Lung (tissue), 13 donors: ENCODE data around the gene ZNF14. TPM values are rescaled to one million over a fixed set of nuclear protein-coding genes. Genes with fewer than 3 reads are reported as not detected.

Experiments
- ATAC-seq: fragments of 200-7000 bp; cut with Tn5 transposase; one replicate; pipeline ENCODE4 v1.9.1; 2020; ENCODE audit warnings: moderate number of reproducible peaks; ENCODE audit not compliant: insufficient read depth, low FRiP score
- DNase-seq, 3 donors: peaks; one replicate each; pipeline ENCODE4 v3.0.0-alpha.2; 2013 to 2017
- H3K27ac ChIP-seq, 2 donors: one replicate each; pipeline ENCODE4 v1.5.1; 2013; ENCODE audit warnings: mild to moderate bottlenecking in 2 of 2, moderate library complexity in 2 of 2, control low read depth in 1 of 2, inconsistent platforms in 1 of 2, low read depth in 1 of 2, low read length in 1 of 2
- H3K27me3 ChIP-seq, 3 donors: one replicate each; pipeline ENCODE4 v1.5.1; 2013; ENCODE audit warnings: low read length in 2 of 3; ENCODE audit not compliant: control insufficient read depth in 3 of 3, insufficient read depth in 3 of 3
- H3K36me3 ChIP-seq, 4 donors: one replicate each; pipeline ENCODE4 v1.5.1; 2013; ENCODE audit warnings: low read length in 4 of 4, mild to moderate bottlenecking in 1 of 4, moderate library complexity in 1 of 4; ENCODE audit not compliant: control insufficient read depth in 4 of 4, insufficient read depth in 4 of 4
- H3K4me1 ChIP-seq, 5 donors: one replicate each; pipeline ENCODE4 v1.5.1; 2013; ENCODE audit warnings: low read length in 5 of 5, mild to moderate bottlenecking in 2 of 5, moderate library complexity in 1 of 5; ENCODE audit not compliant: control insufficient read depth in 5 of 5, insufficient read depth in 5 of 5
- H3K4me3 ChIP-seq: one replicate; pipeline ENCODE4 v1.5.1; 2013; ENCODE audit warnings: mild to moderate bottlenecking, control low read depth, moderate library complexity
- H3K9ac ChIP-seq, 2 donors: one replicate each; pipeline ENCODE4 v1.5.1; 2013; ENCODE audit warnings: low read length in 2 of 2, control low read depth in 1 of 2; ENCODE audit not compliant: insufficient read depth in 1 of 2
- H3K9me3 ChIP-seq, 4 donors: one replicate each; pipeline ENCODE4 v1.5.1; 2013; ENCODE audit warnings: low read length in 3 of 4, mild to moderate bottlenecking in 1 of 4, moderate library complexity in 1 of 4; ENCODE audit not compliant: control insufficient read depth in 4 of 4, insufficient read depth in 3 of 4
- WGBS, 2 donors: extraction: QIAGEN DNeasy Blood & Tissue Kit; methylation state at CpG; one replicate each; pipeline ENCODE4 v1.1.7; 2013; 5-methylcytosine and 5-hydroxymethylcytosine counted together
- polyA plus RNA-seq, 2 donors: library from polyadenylated mRNA; stranded (reverse); fragments of 200-250 nt; gene quantifications; one replicate each; pipeline ENCODE4 v1.2.1, GENCODE V29; 2013
- small RNA-seq: library from RNA; depleted of rRNA; stranded (forward); fragments of <200 nt; gene quantifications from one replicate; pipeline ENCODE3, GENCODE V24; 2014; ENCODE audit warnings: low replicate concordance
- total RNA-seq, 2 donors: library from RNA; depleted of rRNA in 1 of 2; stranded (reverse); fragments of >200 nt in 1 of 2; gene quantifications; one replicate each; pipeline ENCODE4 v1.2.1, GENCODE V29; 2014 to 2021
- TF ChIP-seq, protein P1 (sequence below): IDR thresholded peaks from 2 replicates; pipeline ENCODE4 v1.5.1; 2012; ENCODE audit warnings: mild to moderate bottlenecking; ENCODE audit errors: control extremely low read depth, extremely low read depth
- donor health status: control.
- donor health status: control.
- donor health status: Bipolar disorder and iron deficiency.
- donor health status: healthy.
- donor health status: DM: yes; HTN: yes; CAD: no.

Gene ZNF14
- total and polyA plus RNA-seq, 4 donors = 2.6 to 18.1 (median 3.9) TPM

DNA sequence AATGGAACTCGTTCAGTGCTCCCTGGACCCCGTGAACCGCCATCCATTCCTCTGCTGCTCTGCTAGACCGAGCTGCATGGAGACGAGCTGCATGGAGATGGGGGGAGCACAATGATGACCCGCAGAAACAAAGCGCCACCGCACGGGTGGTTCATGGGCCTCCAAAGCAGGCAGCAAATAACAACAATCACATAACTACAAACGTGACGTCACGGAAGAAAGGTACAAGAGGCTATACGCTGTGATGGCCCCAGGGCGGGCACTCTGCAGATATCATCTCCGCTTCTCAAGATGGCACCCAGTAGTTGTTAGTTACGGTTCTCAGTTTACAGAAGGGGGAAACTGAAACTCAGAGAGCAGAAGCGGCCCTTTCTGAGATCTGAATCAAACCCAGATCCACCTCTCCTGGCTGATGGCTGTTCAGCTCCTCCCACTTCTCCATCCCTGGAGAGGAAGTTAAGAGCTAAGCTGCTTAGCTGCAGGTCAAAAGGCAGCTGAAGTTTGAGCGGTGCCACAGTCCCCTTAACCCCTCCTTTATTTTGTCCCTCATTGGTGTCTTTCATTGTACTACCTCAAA is 71.1 kb downstream of the ZNF14 start:
- no peaks in the 10 kb centered on the region for H3K9me3 ChIP-seq
- TF ChIP-seq, protein P1, sequence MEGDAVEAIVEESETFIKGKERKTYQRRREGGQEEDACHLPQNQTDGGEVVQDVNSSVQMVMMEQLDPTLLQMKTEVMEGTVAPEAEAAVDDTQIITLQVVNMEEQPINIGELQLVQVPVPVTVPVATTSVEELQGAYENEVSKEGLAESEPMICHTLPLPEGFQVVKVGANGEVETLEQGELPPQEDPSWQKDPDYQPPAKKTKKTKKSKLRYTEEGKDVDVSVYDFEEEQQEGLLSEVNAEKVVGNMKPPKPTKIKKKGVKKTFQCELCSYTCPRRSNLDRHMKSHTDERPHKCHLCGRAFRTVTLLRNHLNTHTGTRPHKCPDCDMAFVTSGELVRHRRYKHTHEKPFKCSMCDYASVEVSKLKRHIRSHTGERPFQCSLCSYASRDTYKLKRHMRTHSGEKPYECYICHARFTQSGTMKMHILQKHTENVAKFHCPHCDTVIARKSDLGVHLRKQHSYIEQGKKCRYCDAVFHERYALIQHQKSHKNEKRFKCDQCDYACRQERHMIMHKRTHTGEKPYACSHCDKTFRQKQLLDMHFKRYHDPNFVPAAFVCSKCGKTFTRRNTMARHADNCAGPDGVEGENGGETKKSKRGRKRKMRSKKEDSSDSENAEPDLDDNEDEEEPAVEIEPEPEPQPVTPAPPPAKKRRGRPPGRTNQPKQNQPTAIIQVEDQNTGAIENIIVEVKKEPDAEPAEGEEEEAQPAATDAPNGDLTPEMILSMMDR = no peak
- no peak overlapping the region for H3K4me3 ChIP-seq
- ATAC-seq (no peak), DNase-seq (no peak)
- WGBS, 2 donors = 74 to 79% methylated on average over 18 of the region's 18 CpGs
- peaks cover 11 to 32% (median 22%) of the 10 kb centered on the region in 4 donors for H3K36me3 ChIP-seq
- H3K27me3 ChIP-seq = no peaks in the 10 kb centered on the region
- peaks cover 0 to 13% (median 10%) of the 10 kb centered on the region in 5 donors for H3K4me1 ChIP-seq
- no peak overlapping the region for H3K27ac ChIP-seq
- no peak overlapping the region for H3K9ac ChIP-seq

DNA sequence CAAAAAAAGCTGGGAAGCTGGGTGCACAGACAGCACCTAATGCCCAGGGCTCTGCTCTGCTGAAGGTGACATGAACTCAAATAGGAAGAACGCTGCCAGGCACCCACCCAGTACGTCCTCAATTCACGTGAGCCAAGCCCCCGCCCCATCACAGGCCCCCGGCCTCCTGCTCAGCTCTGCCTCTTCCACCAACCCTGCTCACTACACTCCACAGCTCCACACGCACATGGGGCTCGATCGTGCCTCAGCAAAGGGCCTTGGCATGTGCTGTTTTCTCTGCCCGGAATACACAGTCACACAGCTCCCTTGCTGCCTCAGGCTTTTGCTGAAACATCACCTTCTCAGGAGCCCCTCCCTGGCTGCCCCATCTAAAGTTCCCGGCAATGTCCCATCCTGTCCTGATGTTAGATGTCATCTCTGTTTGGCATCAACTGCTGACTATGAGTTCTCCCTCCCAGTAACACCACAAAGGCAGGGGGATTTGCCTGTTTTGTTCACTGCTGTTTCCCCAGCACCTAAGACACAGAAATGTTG is 71.7 kb downstream of the ZNF14 start:
- no peak overlapping the region for H3K27ac ChIP-seq

More for the DNA sequence above, 71.7 kb downstream of the ZNF14 start:
- no peak overlapping the region for H3K4me3 ChIP-seq
- H3K9ac ChIP-seq = no peak overlapping the region
- no peak for DNase-seq
- 89 to 91% methylated on average over 10 of the region's 10 CpGs for WGBS, 2 donors
- no peaks in the 10 kb centered on the region for H3K9me3 ChIP-seq
- peaks cover 11 to 38% (median 25%) of the 10 kb centered on the region in 4 donors for H3K36me3 ChIP-seq
- TF ChIP-seq, protein P1 = no peak
- no peaks in the 10 kb centered on the region for H3K27me3 ChIP-seq
- H3K4me1 ChIP-seq = peaks cover 0 to 13% (median 10%) of the 10 kb centered on the region in 5 donors
- no peak for ATAC-seq

Small RNA genes lying within 50 kb of the gene (small RNA-seq; reads per million reads assigned to genes)
- gene AC011458.2 (not detected), gene AC011477.5 (not detected)

Other genes starting within 250 kb of the ZNF14 start
- 1 to 10 TPM; 2.3 to 3.1 TPM for gene TSSK6, start 217.6 kb downstream of the ZNF14 start, total RNA-seq
- 1 to 10 TPM in 1 of 2 donors, under 1 TPM in 1; 0.89 to 1.7 TPM for gene TSSK6, start 217.6 kb downstream of the ZNF14 start, polyA plus RNA-seq
- 100 to 1,000 TPM in 1 of 2 donors, 10 to 100 TPM in 1; 63.7 to 320 TPM for gene NDUFA13, start 216.9 kb downstream of the ZNF14 start, total RNA-seq
- gene NDUFA13, start 216.9 kb downstream of the ZNF14 start, polyA plus RNA-seq = 100 to 1,000 TPM; 301 to 360 TPM
- 1 to 10 TPM in 1 of 2 donors, under 1 TPM in 1; 0.77 to 4.7 TPM for gene YJEFN3, start 204.2 kb downstream of the ZNF14 start, total RNA-seq
- gene YJEFN3, start 204.2 kb downstream of the ZNF14 start, polyA plus RNA-seq = 1 to 10 TPM; 3.6 to 3.9 TPM
- under 1 TPM; 0.31 to 0.68 TPM for gene CILP2, start 194.8 kb downstream of the ZNF14 start, total RNA-seq
- under 1 TPM; 0.06 to 0.46 TPM for gene CILP2, start 194.8 kb downstream of the ZNF14 start, polyA plus RNA-seq
- 1 to 10 TPM; 7.0 to 8.3 TPM for gene PBX4, start 114.4 kb downstream of the ZNF14 start, total RNA-seq
- gene PBX4, start 114.4 kb downstream of the ZNF14 start, polyA plus RNA-seq = 1 to 10 TPM; 2.2 to 6.7 TPM
- 10 to 100 TPM in 1 of 2 donors, 1 to 10 TPM in 1; 5.1 to 22.7 TPM for gene LPAR2, start 104.9 kb downstream of the ZNF14 start, total RNA-seq
- 10 to 100 TPM; 16.2 to 42.4 TPM for gene LPAR2, start 104.9 kb downstream of the ZNF14 start, polyA plus RNA-seq
- gene GMIP, start 89.5 kb downstream of the ZNF14 start, total RNA-seq = 10 to 100 TPM; 13.1 to 50.1 TPM
- 10 to 100 TPM; 13.2 to 54.1 TPM for gene GMIP, start 89.5 kb downstream of the ZNF14 start, polyA plus RNA-seq
- gene ATP13A1, start 69.4 kb downstream of the ZNF14 start, total RNA-seq = 10 to 100 TPM; 35.7 to 70.4 TPM
- gene ATP13A1, start 69.4 kb downstream of the ZNF14 start, polyA plus RNA-seq = 10 to 100 TPM; 40.7 to 42.5 TPM
- 10 to 100 TPM in 1 of 2 donors, 1 to 10 TPM in 1; 9.3 to 12.4 TPM for gene ZNF101, start 64.3 kb downstream of the ZNF14 start, total RNA-seq
- gene ZNF101, start 64.3 kb downstream of the ZNF14 start, polyA plus RNA-seq = 10 to 100 TPM in 1 of 2 donors, 1 to 10 TPM in 1; 7.4 to 11.5 TPM
- gene ZNF506, start 88.6 kb upstream of the ZNF14 start, total RNA-seq = 10 to 100 TPM; 18.8 to 59.4 TPM
- 1 to 10 TPM; 4.6 to 5.5 TPM for gene ZNF506, start 88.6 kb upstream of the ZNF14 start, polyA plus RNA-seq
- gene ZNF253, start 132.8 kb upstream of the ZNF14 start, total RNA-seq = 10 to 100 TPM in 1 of 2 donors, 1 to 10 TPM in 1; 6.1 to 13.5 TPM
- gene ZNF253, start 132.8 kb upstream of the ZNF14 start, polyA plus RNA-seq = 1 to 10 TPM; 2.7 to 3.5 TPM
- gene ZNF93, start 167.8 kb upstream of the ZNF14 start, total RNA-seq = 10 to 100 TPM in 1 of 2 donors, 1 to 10 TPM in 1; 3.9 to 12.9 TPM
- gene ZNF93, start 167.8 kb upstream of the ZNF14 start, polyA plus RNA-seq = 1 to 10 TPM; 1.6 to 2.9 TPM